OCI-LY1 (cell line): ENCODE measurements around the gene PIGV.

Source experiments
- H2AFZ ChIP-seq: fragments of 200-600 bp; sonication (generic), shearing (Covaris generic); 2 replicates; pipeline ENCODE4 v1.6.0; 2014; ENCODE audit warnings: antibody characterized with exemption, mild to moderate bottlenecking, low read length
- H3F3A ChIP-seq: fragments of 200-600 bp; sonication (generic), shearing (Covaris generic); 2 replicates; pipeline ENCODE4 v1.6.0; 2014; ENCODE audit warnings: mild to moderate bottlenecking, antibody characterized with exemption, low read length, moderate library complexity; ENCODE audit not compliant: insufficient read depth
- H3K27ac ChIP-seq: fragments of 200-600 bp; sonication (generic); 2 replicates; pipeline ENCODE4 v1.5.1; 2014; ENCODE audit warnings: low read length, mixed run types, mild to moderate bottlenecking, low read depth; ENCODE audit not compliant: poor library complexity, severe bottlenecking
- H3K27me3 ChIP-seq: fragments of 200-600 bp; sonication (generic); 2 replicates; pipeline ENCODE4 v1.6.0; 2014; ENCODE audit warnings: antibody characterized with exemption, mild to moderate bottlenecking, low read length, moderate library complexity; ENCODE audit not compliant: insufficient read depth
- H3K36me3 ChIP-seq: fragments of 200-600 bp; sonication (generic); 2 replicates; pipeline ENCODE4 v1.6.1; 2014; ENCODE audit warnings: mild to moderate bottlenecking, antibody characterized with exemption, low read length, moderate library complexity, mixed read lengths; ENCODE audit not compliant: insufficient read depth
- H3K4me1 ChIP-seq: fragments of 200-600 bp; sonication (generic); 2 replicates; pipeline ENCODE4 v1.5.1; 2014; ENCODE audit warnings: mild to moderate bottlenecking, low read length, moderate library complexity; ENCODE audit not compliant: insufficient read depth, severe bottlenecking
- H3K4me2 ChIP-seq: fragments of 200-600 bp; sonication (generic), shearing (Covaris generic); 2 replicates; pipeline ENCODE4 v1.6.1; 2014; ENCODE audit warnings: low read length
- H3K4me3 ChIP-seq: fragments of 200-600 bp; sonication (generic); 2 replicates; pipeline ENCODE4 v1.5.1; 2014; ENCODE audit warnings: low read length, low read depth, mild to moderate bottlenecking, mixed read lengths; ENCODE audit not compliant: poor library complexity, severe bottlenecking
- H3K79me2 ChIP-seq: fragments of 200-600 bp; shearing (Covaris generic); 2 replicates; pipeline ENCODE4 v1.6.1; 2016; ENCODE audit warnings: mixed run types, low read length, mixed read lengths; ENCODE audit not compliant: insufficient read depth
- H3K9ac ChIP-seq: fragments of 200-600 bp; sonication (generic), shearing (Covaris generic); 2 replicates; pipeline ENCODE4 v1.6.1; 2014; ENCODE audit warnings: mild to moderate bottlenecking, low read length, mixed read lengths
- H3K9me2 ChIP-seq: fragments of 200-600 bp; sonication (generic), shearing (Covaris generic); 2 replicates; pipeline ENCODE4 v1.6.1; 2014; ENCODE audit warnings: low read depth, mild to moderate bottlenecking, low read length, mixed read lengths
- H3K9me3 ChIP-seq: fragments of 200-600 bp; shearing (Covaris generic); 2 replicates; pipeline ENCODE4 v1.6.1; 2014; ENCODE audit warnings: low read length, mixed read lengths
- H4K20me1 ChIP-seq: fragments of 200-600 bp; sonication (generic), shearing (Covaris generic); 2 replicates; pipeline ENCODE4 v1.6.0; 2016; ENCODE audit warnings: mild to moderate bottlenecking, low read length; ENCODE audit not compliant: insufficient read depth
- EZH2 ChIP-seq: fragments of 200-600 bp; sonication (generic), shearing (Covaris generic); IDR thresholded peaks from 2 replicates; pipeline ENCODE4 v1.8.0; 2017; ENCODE audit warnings: borderline replicate concordance, mixed run types, mild to moderate bottlenecking, antibody characterized with exemption, low read length, moderate library complexity, mixed read lengths
- TF ChIP-seq, protein P1 (sequence below): fragments of 200-600 bp; sonication (generic), shearing (Covaris generic); IDR thresholded peaks from 2 replicates; pipeline ENCODE4 v1.5.1; 2017; ENCODE audit warnings: mild to moderate bottlenecking, antibody characterized with exemption, low read length, moderate library complexity, mixed read lengths

Gene PIGV

DNA sequence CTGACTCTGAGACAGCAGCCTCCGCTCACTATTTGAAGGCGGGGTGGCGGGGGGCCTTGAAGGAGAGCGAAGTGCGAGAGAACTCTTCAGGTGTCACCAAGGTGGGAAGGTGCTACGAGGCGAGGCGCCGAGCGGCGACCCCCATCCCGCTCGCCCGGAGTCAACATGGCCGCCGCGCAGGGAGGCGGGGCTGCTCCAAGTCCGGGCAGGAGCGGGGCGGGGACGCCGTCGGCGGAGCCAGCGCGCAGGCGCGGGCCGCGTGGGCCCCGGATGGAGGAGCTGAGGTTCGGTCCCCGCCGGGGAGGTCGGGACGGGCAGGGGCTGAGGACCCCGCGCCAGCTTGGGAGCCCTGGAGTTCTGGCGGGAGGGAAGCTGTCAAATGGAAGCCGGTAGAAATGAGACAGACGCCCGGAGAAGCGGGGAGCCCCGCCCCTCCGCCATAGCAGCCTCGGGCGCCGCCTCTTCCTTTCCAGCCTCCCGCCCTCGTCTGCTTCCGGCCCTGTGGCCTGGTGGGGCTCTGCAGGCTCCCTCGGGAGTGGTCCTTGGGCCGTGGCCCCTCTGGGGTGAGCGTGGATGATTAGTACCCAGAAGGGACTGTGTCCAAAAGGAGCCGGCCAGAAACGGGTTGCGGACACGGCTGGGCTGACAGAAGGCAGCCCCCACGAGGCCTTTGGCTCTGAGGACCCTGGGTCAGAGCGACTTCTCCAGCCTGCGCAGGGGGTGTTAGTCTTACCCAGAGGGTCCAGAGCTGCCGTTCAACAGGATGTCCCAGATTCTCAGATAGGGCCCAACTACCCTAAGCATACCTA, at the start of gene PIGV:
Gene PIGV (plus strand): TSS at position 245 of the 809 bp plus-strand sequence. CDS start 2,866 bp downstream, outside the sequence.
- no peak for TF ChIP-seq EZH2
- TF ChIP-seq, protein P1, sequence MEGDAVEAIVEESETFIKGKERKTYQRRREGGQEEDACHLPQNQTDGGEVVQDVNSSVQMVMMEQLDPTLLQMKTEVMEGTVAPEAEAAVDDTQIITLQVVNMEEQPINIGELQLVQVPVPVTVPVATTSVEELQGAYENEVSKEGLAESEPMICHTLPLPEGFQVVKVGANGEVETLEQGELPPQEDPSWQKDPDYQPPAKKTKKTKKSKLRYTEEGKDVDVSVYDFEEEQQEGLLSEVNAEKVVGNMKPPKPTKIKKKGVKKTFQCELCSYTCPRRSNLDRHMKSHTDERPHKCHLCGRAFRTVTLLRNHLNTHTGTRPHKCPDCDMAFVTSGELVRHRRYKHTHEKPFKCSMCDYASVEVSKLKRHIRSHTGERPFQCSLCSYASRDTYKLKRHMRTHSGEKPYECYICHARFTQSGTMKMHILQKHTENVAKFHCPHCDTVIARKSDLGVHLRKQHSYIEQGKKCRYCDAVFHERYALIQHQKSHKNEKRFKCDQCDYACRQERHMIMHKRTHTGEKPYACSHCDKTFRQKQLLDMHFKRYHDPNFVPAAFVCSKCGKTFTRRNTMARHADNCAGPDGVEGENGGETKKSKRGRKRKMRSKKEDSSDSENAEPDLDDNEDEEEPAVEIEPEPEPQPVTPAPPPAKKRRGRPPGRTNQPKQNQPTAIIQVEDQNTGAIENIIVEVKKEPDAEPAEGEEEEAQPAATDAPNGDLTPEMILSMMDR: no peak

DNA sequence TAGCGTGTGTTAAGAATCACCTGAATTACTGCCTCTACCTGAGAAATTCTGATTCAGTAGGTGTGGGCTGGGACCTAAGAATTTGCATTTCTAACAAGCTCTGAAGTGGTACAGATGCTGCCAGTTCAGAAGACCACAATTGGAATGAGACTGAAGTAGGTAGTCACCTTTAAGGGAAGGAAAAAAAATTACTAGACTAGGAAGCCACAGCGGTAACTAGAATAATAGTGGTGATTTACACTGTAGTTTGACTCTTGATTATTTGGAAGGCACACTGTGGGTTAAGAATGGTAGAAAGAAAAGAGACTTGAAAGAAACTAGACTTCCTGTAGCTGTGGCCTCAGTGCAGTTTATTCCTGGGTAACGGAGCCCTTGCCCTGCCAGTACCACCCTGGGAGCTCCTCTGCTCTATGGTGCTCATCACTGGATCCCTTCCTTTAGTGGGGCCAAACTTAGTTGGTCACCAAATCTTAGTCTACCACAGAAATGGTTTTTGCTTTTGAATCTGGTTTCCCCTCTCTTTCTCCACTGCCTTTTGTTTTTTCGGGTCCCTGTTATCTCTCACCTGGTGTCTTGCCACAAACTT, 48.3 kb upstream of the PIGV start:
- Histone ChIP-seq H3K9ac (no peak overlapping the region), H3K9me3 (no peaks in the 10 kb centered on the region), H2AFZ (no peak overlapping the region), H3K4me3 (no peak overlapping the region), H3K36me3 (peaks cover 84% of the 10 kb centered on the region), H3F3A (0 out of 2 replicates have a peak, but pooled peaks cover 4% of the 10 kb centered on the region), H3K79me2 (peaks cover 8% of the 10 kb centered on the region; the same call in 1 of the 2 replicates), H3K4me1 (peaks cover 44% of the 10 kb centered on the region), H3K27me3 (no peaks in the 10 kb centered on the region), H3K4me2 (no peak overlapping the region), H4K20me1 (no peaks in the 10 kb centered on the region), H3K27ac (peak overlapping the region; percentile 18), H3K9me2 (no peaks in the 10 kb centered on the region)
- TF ChIP-seq, protein P1: no peak
- TF ChIP-seq EZH2: no peak

More for the DNA sequence above, at the start of gene PIGV:
- H3K9ac ChIP-seq: peak within 1 kb of the TSS; percentile 97
- H3K27me3 ChIP-seq: no peaks in the 10 kb centered on the region
- peak within 1 kb of the TSS; percentile 79 for H3K4me3 ChIP-seq
- H3K4me1 ChIP-seq: peaks cover 56% of the 10 kb centered on the region
- peak within 1 kb of the TSS; percentile 82 for H3K4me2 ChIP-seq
- H3K9me3 ChIP-seq: no peaks in the 10 kb centered on the region
- H2AFZ ChIP-seq: no peak within 1 kb of the TSS
- peaks cover 7% of the 10 kb centered on the region; the same call in 1 of the 2 replicates for H3F3A ChIP-seq
- no peaks in the 10 kb centered on the region for H4K20me1 ChIP-seq
- H3K9me2 ChIP-seq: no peaks in the 10 kb centered on the region
- peak within 1 kb of the TSS; percentile 96 for H3K27ac ChIP-seq
- no peaks in the 10 kb centered on the region for H3K79me2 ChIP-seq
- H3K36me3 ChIP-seq: peaks cover 9% of the 10 kb centered on the region; the same call in 1 of the 2 replicates

DNA sequence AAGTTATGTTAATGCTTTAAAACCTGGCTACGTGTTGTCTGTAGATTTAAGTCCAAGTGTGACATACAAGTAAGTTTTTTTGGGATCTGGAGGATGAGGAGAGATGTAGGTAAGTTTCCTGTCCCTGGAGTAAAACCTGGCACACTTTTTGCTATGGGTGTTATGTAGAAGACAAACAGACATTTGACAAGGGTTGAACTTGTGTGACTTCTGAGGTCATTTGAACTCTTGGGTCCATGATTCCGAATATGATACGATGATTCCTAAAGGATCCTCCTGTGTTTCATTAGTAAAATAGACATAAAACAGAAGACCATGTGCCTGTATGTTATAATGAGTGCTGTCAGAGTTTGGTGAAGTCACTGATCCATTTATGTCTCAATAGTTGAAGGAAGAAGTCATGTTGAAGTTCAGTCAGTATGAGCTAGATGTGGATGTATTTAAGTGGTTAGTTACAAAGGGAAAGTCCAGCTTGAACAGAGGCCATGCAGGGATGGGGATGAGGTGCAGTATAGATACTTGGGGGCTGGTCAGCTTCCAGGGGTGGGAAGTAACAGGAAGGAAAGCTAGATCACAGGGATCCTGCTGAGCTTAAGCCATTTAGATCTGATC, 47.6 kb upstream of the PIGV start:
- H3K27me3 ChIP-seq: no peaks in the 10 kb centered on the region
- peaks cover 10% of the 10 kb centered on the region; the same call in 1 of the 2 replicates for H3K79me2 ChIP-seq
- peak overlapping the region; percentile 18 for H3K27ac ChIP-seq
- H3K9me3 ChIP-seq: no peaks in the 10 kb centered on the region
- H3F3A ChIP-seq: 0 out of 2 replicates have a peak, but pooled peaks cover 4% of the 10 kb centered on the region
- no peak overlapping the region for H3K4me3 ChIP-seq
- no peak overlapping the region for H3K4me2 ChIP-seq
- no peak overlapping the region for H3K9ac ChIP-seq
- TF ChIP-seq, protein P1: no peak
- TF ChIP-seq EZH2: no peak
- peaks cover 84% of the 10 kb centered on the region for H3K36me3 ChIP-seq
- no peaks in the 10 kb centered on the region for H4K20me1 ChIP-seq
- no peaks in the 10 kb centered on the region for H3K9me2 ChIP-seq
- no peak overlapping the region for H2AFZ ChIP-seq
- peaks cover 47% of the 10 kb centered on the region for H3K4me1 ChIP-seq
